Measurements from ENCODE around the gene TGFBR3. TPM values are rescaled to one million over a fixed set of nuclear protein-coding genes. Genes with fewer than 3 reads are reported as not detected.
A peak's percentile ranks its signal among the peaks of the same experiment; 100 is the strongest.

The TGFBR3 gene
- total and polyA plus RNA-seq, 9 of the 15 experiments (the other 6 are each of a cell fraction or from before 2014, with no cell fraction given) = 3.6 to 32.4 (median 15.6) TPM

- TF ChIP-seq CEBPG (CRISPR knock-in tag; IDR thresholded peaks at IDR 0.05) = no peak
- TF ChIP-seq CEBPG (tag; conservative IDR thresholded peaks at IDR 0.05 in 1 of 2, IDR thresholded peaks at IDR 0.05 in 1 of 2) = 0 out of 4 replicates have a peak, but pooled peaks of 1 of the 2 experiments have one; percentile 5
- peak; percentile 55 for TF ChIP-seq MAFF (IDR thresholded peaks at IDR 0.05; ENCODE audit: low read length)
- TF ChIP-seq ASH1L (IDR thresholded peaks at IDR 0.05; ENCODE audit: borderline replicate concordance, low read depth, partially characterized antibody) = no peak
- no peak for TF ChIP-seq STAG1 (CRISPR knock-in tag; IDR thresholded peaks at IDR 0.05; ENCODE audit: borderline replicate concordance)
- TF ChIP-seq ZNF316 (IDR thresholded peaks at IDR 0.05) = peak; percentile 81
- TF ChIP-seq C11orf30 (IDR thresholded peaks at IDR 0.05; ENCODE audit: low read depth) = peak; percentile 67; the same call in 1 of the 2 replicates
- 0 out of 2 replicates have a peak, but pooled peaks have one; percentile 13 for TF ChIP-seq MAFK (IDR thresholded peaks at IDR 0.05; ENCODE audit: low read length)
- TF ChIP-seq MAFG (tag; conservative IDR thresholded peaks at IDR 0.05) = peak; percentile 50; the same call in 1 of the 2 replicates
- TF ChIP-seq TAF1 (IDR thresholded peaks at IDR 0.05; ENCODE audit: control insufficient read depth, extremely low read depth, insufficient read depth, low read length, severe bottlenecking) = no peak
- Histone ChIP-seq H3K9ac (ENCODE audit: insufficient read depth in 1 of 2, low read depth in 2 of 2, low read length in 2 of 2) (no peak overlapping the region), H3K79me2 (ENCODE audit: control insufficient read depth, insufficient read depth, low read length) (no peaks in the 10 kb centered on the region), H3K9me3 (replicated peaks; ENCODE audit: control insufficient read depth, insufficient read depth, low read depth, low read length) (no peaks in the 10 kb centered on the region), H3K4me2 (ENCODE audit: insufficient read depth, low read length) (no peak overlapping the region), H2AFZ (ENCODE audit: low read depth, low read length) (peak overlapping the region; percentile 44; the same call in 1 of the 2 replicates), H3K9me1 (ENCODE audit: control insufficient read depth, insufficient read depth, low read length) (no peaks in the 10 kb centered on the region), H4K20me1 (replicated peaks; ENCODE audit: control insufficient read depth, insufficient read depth, low read length) (no peaks in the 10 kb centered on the region), H3K4me1 (replicated peaks in 1 of 2; ENCODE audit: control insufficient read depth in 2 of 2, insufficient read depth in 2 of 2, low read length in 2 of 2) (peaks cover 5 to 8% of the 10 kb centered on the region in 2 experiments; a peak in 4 of 5 replicates), H3K27me3 (ENCODE audit: control insufficient read depth in 2 of 2, insufficient read depth in 2 of 2, low read length in 2 of 2) (no peaks in the 10 kb centered on the region), H3K4me3 (no peak overlapping the region), H3K27ac (ENCODE audit: extremely low read depth, low read depth, low read length) (peak overlapping the region; percentile 16; the same call in 1 of the 3 replicates), H3K36me3 (ENCODE audit: control insufficient read depth, insufficient read depth, low read length) (peaks cover 32% of the 10 kb centered on the region; the same call in 2 of the 3 replicates)
- POLR2A ChIA-PET = interaction anchor here (0.6 kb wide), 2 partner anchors 13 to 528 kb away, joined by 3 read pairs; no protein-coding TSS in a partner anchor
- CTCF ChIA-PET (ENCODE audit: low intra/inter-chr PET ratio) = no interaction called here
- FAIRE-seq (peak; percentile 65), ATAC-seq (peak; percentile 61; the same call in 2 of the 3 replicates), DNase-seq (ENCODE audit: extremely low read depth in 1 of 4, low spot score in 3 of 4) (no peak)
- 3% methylated on average over 2 of the region's 2 CpGs for WGBS (ENCODE audit: insufficient coverage, low coverage, missing lambda C conversion rate)
- intact Hi-C loops (cut with micrococcal nuclease) (no loop called here), in situ Hi-C loops (cut with MboI) (no loop called here)
- BruUV-seq (replicated peaks) = no TSS peak
These were observed 188.5 kb downstream of the TGFBR3 start for GRCh38 chr1:91697416-91697815.
